Mesenteric fat pad (tissue), 1 donor: ENCODE data around the gene HRH2. TPM values are rescaled to one million over a fixed set of nuclear protein-coding genes. Genes with fewer than 3 reads are reported as not detected.
A peak's percentile ranks its signal among the peaks of the same experiment; 100 is the strongest.
"Not testable (repeated sequence)": the region's sequence is repeated elsewhere in the genome, so short reads cannot be mapped to it uniquely, and the experiment has no call there.

Experiments used
- DNase-seq: peaks from one replicate; pipeline ENCODE4 v3.0.0-alpha.2; 2020; ENCODE audit warnings: low spot score
- total RNA-seq: library from RNA; stranded (reverse); fragmentation: NEBNext Ultra II Directional; extraction: Animal tissue kit (Norgen Biotek cat#: 25700); gene quantifications from one replicate; pipeline ENCODE4 v1.2.1, GENCODE V29; 2021
- donor health status: DM: yes; HTN: yes; CAD: no.

The HRH2 gene
- total RNA-seq, 1 donor from 2014 or later: 12.5 TPM

DNA sequence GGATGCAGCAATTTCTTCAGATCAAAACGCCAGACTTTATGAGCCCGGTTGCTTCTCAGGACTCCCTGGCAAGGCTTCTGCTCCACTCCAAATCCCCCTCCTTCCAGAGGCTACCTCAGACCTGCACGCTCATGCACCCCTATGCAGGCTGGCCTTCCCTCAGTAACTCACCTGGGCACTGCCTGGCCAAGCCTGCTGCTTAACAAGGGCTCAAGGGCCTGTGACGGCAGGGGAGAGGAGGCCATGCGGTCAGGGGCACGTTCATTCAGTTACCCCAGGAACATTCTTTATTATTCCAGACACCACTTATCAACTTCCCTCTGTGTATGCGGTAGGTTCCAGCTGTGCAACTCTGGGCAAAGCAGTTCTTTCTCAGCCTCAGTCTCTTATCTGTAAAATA is 79.6 kb downstream of the HRH2 start:
- peak; percentile 30 for DNase-seq

DNA sequence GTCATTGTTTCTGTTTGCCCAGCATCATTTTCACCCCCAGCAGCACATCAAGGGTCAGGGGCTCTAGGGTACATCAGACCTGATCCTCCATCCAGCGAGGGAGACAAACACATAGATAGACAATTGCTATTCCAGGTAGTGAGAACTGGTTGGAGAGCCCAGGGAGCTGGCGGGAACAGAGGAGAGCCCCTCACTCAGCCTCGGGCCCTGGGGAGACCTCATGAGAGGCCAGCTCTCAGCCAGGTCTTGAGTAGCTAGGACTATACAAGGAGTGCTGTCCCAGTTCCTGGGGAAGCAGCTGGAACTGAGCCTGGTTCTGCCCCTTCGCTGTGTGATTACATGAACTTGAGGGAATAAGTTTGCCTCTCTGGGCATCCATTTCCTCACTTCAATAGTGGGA is 80.3 kb downstream of the HRH2 start:
- DNase-seq: peak; percentile 35

DNA sequence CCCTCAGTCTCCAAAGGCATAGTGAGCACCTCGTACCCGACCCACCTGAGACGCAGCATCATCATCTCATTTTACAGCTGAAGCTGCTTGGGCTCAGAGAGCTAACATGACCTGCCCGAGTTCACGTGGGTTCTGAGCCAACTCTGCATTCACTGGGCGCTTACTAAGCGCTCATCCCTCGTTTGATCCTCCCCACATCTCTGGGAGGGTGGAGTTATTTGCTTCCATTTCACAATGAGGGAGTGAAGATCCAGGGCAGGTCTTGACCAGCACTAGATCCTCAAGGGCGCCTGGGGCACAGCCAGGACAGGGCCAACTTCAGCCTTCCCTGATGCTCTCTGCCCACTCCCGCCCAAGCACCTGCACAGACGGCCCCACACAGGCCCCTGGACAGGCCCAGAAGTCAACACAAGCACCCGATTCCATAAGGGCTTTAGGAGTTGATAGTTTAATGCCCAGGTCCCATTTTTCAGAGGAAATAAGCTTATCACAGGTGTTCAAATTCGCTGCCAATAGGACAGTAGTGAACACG is 80.8 kb downstream of the HRH2 start:
- DNase-seq: peak; percentile 73

DNA sequence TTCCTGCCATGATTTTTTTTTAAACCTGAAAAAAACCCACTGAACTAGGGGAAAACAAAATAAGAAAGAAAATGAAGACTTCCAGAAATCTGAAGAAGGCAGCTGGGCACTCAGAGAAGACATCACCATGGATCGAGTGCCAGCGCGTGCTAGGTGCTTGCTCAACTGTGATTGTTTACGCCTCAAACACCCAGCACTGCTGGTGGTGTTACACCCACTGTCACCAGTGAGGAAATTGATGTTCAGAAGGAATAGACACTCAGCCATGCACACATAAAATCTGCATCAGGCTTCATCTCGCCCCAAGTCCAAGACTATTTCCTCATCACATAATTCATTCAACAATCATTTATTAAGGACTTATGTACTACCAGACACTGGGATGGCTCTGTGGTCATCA is 82.1 kb downstream of the HRH2 start:
- DNase-seq: no peak

DNA sequence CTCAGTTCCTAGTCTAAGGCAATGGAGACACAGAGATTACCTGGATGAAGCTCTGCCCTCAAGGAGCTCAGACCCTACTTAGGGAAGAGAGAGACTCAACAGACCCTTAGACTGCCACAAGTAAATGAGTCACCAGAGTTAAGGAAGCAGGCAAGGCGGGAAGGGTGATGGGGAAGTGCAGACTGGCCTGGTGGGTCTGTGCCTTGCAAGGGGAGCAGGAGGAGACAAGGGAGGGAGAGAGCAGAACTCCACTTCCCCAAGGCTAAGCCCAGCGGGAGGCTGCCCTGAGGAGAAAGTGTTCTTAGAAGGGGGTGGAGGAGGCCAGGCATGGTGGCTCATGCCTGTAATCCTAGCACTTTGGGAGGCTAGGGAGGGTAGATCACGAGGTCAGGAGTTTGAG is 83.7 kb downstream of the HRH2 start:
- DNase-seq: peak; percentile 49

DNA sequence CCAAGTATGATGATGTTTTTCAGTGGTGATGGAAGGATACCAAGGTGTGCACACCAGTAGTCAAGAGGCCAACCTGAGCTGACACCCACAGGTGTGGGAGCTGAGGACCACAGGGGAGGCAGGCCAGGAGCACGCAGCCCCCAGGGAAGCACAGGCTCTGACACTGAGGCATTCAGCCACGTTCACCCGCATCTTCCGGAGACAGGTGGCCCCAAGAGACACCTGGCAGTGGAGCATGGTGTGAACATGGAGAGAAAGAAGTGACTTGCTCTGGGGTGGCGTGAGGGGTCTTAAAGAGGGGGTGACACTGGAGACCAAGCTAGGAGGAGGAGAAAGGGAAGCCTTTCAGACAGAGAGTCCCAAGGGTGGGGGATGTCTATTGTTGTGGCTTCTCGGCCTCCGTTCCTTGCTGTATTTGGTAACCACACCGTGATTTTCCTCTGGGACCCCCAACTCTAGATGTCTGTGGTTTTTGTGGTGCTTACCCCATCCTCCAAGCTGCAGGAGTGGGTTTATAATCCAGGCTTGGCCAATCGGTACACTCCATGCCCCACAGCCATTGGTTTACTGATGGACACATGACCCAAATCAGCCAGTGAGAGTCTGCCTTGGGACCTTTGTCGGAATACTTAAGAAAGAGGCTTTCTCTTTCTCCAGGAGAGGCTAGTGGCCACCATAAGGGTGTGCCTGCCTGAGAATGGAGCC is 84.6 kb downstream of the HRH2 start:
- peak; percentile 43 for DNase-seq

DNA sequence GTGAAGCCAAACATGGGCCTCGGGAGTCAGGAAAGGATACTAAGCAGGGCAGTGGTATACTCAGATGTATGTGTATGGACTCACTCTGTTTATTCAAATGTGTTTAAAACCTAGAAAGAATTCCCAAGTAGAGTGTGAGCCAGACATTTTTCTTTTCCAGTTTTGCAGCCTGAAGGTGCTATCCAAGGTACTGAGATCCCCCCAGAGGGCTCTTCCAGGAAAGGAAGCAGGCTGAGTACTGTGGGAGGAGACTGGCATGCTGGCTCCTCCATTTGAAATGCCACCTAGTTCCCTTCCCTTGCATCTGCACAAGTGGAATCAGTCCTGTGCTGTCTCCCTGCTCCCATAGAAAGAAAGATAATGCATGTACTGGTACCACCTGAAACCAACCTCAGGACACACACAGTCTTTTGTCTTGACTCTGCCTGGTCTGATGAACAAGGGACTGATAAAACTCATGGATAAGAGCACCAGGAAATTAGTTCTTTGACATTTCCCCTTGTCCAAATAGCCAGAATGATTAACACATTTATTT is 85.9 kb downstream of the HRH2 start:
- DNase-seq: no peak

DNA sequence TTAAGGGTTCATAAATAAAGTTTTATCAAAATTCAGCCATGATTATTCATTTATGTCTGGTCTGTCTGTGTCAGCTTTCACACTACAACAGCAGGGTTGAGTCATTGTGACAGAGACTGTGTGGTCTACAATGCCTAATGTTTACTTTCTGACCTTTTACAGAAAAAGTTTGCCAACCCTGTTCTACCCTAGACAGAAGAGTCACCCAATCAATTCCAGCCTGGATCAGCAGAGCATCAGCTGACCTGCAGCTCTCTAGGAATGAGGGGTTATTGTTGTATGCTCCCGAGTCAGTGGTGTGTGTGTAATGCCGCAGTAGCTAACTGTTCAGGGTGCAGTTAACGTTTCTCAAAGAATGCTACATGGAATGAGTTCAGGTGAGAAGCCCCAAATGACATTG is 87.3 kb downstream of the HRH2 start:
- DNase-seq: no peak

DNA sequence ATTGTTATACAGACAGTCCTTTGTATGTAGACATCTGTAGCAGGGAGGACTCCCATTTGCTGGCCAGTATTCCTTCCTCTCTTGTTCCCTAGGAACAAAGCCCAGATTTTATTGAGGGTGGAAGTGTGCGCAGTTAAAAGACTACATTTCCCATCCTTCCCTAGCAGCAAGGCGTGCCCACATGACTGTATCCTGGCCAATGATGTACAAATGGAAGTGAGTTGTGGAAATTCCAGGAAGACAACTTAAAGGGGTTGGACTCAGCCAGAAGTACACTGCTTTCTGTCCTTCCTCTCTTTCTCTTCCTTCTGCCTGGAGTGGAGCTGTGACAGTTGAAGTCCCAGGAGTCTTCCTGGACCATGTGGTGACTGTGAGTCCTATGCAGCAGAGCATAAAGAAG is 89.0 kb downstream of the HRH2 start:
- DNase-seq: no peak

DNA sequence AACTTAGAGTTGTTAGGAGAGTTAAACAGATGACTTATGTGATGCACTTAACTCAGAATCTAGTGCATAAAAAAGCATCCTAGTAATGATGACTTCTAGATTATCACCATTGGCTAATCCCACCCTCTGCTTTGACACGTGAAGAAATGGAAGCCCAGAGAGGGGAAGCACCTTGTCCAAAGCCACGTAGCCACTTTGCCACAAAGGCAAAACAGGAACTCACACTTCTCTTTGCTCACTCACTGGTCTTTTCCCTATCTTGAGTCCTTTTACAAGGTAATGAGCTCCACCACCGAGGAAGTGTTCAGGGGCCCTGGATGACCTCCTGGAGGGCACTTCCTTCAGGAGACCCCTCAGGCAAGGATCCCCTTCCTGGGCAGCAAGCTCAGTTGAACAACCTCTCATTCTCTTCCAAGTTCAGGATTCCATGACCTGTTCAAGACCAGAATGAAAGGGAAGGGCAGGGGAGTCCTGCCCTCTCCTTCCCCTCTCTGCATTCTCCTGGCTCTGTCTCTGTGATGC is 89.7 kb downstream of the HRH2 start:
- DNase-seq: no peak

DNA sequence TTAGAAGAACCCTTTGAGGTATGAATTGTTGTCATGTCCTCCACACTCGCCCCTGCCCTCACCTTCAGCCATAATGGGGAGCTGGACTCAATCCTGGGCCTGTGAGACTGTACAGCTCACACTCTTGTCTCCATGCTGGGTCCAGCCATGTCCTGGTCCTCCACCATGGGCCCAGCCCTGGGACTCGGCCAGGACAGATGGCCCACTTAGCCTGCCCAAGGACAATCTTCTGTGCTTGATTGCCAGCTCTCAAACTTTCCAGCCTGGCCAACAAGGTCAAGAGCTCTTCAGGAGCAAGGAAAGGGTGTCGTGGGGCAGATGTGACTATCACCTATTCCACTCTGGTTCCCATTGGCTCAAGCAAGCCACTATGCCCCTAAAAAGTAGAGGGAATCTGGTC is 90.8 kb downstream of the HRH2 start:
- no peak for DNase-seq

DNA sequence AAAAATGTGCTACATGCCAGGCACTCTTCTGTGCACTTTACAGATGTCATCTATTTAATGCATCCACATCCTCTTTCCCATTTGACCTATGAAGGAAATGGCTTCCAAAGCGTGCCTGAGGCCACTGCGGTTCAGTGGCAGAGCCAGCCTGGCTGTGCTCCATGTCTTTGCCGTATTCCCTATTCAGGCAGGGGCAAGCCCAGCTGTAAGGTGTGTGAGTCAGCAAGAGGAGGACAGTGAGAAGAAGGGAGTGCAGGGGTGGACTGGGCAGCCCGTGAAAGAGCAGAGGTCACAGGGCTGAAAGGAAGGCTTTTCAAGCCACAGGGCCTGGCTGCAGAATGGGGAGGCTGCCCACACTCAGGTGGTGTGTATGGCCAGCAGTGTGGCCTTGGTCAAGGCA is 91.7 kb downstream of the HRH2 start:
- no peak for DNase-seq

DNA sequence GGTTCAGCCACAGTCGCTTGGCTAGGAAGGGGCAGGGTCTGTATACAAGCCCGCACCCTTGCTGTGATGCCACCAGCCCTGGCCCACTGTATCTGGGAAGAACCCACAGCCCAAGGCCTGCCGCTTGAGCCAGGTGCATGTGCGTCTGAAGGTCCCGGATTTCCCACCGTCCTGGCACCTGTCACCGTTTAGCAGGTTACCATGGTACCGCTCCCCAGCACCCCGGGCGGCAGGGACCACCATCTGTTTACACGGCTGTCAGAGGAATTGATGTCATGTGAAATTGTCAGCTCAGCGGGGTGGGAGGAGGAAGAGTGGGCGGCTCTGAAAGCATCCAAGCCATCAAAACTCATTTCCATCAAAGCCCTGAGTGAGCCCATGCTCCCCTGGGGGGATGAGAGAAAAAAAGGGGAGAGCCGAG is 92.7 kb downstream of the HRH2 start:
- no peak for DNase-seq

DNA sequence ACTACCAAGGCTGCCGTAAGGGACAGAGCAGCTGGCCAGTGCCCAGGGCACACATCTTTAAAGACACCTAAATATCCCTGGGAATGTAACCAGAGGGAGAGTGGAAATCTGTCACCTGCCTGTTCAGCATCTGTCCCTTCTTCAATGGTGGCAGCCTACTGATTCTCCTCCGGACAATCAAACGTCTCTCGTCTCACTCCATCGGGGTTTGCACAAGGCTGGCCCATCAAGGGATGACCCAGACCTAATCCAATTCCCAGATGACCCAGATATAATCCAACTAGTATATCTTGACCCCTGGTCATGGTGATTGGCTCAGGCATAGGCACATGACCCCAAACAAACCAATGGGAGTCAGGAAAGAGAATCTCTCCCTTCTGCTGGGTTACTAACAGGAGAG is 93.5 kb downstream of the HRH2 start:
- no peak for DNase-seq

DNA sequence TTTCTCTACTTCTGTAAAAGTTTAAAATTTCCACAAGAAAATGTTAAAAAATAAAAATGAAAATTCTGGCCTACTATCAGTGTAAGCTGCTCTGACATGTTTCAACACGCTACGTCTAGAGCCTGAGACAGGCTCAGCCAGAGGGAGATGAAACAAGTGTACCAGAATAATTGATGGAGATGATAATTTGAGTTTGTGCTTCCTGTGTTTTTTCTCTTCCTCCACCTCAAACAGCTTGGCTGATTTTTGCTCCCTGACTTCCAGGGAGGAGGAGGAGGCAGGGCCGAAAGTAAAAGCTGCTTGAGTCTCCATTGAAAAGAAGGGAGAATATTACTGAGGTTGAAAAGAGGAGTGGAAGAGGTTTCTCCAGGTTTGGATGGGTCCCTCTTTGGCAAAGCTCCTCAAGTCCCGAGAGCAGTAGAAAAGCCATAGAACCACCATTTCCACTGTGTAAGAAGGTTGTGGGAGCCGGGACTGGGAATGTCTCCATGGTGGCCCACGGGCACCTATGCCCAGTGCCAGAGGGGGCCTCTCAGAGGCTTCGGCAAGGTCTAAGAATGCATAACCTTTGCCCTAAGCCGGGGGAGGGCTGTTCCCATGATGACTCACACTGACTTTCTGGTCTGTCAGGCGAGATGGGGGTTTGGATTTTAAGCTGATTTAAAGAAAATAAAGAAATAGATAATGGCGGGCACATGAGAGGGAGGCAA is 95.1 kb downstream of the HRH2 start:
- DNase-seq: no peak

DNA sequence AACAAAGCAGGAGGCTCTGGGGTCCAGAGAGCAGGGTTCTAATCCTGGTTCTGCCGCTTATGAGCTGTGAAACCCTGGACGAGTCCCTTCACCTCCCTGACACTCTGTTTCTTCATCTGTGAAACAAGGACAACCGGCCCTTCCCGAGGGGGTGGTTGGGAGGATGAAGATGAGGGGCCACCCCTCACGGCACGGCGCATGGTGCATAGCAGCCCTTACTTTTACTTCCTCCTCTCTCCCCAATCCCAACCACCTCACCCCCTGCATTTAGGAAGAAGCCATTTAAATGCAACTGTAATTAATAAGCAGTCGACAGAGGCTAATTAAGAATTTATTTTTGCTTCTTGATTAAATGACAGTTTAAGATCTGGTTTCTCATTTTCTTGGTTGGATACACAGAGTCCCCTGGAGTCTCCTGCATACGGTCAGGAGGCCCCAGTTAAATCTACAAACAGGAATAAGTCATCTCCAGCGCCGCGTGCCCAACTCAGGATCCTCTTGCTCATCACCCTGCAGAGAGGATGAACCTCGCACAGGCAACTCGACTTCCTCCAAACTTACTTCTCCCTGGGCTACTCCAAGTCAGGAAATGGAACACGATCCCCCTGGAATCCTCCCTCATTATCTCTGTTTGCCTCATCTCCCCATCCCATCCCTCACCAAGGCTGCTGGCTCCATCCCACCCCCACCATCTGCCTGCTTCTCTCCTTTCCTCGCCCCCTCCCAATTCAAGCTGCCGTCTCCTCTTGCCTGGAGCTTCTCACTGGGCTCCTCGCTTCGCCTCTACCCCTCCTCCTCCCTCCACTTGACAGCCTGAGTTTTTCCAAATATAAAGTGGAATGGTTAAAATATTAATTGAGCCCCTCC is 95.9 kb downstream of the HRH2 start:
- DNase-seq: no peak

DNA sequence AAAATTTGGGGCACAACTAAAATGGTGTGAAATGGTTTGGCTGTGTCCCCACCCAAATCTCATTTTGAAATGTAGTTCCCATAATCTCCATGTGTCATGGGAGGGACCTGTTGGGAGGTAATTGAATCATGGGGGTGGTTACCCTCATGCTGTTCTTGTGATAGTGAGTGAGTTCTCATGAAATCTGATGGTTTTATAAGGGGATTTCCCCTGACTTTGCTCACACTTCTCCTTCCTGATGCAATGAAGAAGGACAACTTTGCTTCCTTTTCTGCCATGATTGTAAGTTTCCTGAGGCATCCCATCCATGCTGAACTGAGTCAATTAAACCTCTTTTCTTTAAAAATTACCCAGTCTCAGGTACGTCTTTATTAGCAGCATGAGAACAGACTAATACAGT is 102.1 kb downstream of the HRH2 start:
- not testable (repeated sequence) for DNase-seq
